K562 (cell line): ENCODE data around the gene ATP6V0E1.

Experiments
- CTBP1 ChIP-seq: fragments of 450-650 bp; IDR thresholded peaks from 2 replicates; pipeline ENCODE4 v1.6.1; 2016; ENCODE audit warnings: borderline replicate concordance
- CTCF ChIP-seq, 3 experiments: IDR thresholded peaks in 2 of 3; conservative IDR thresholded peaks in 1 of 3; 2 replicates each; pipeline ENCODE4 v1.5.1; 2011 to 2012; ENCODE audit warnings: low read length in 3 of 3, mild to moderate bottlenecking in 3 of 3, control low read depth in 2 of 3, improper control_type of control experiment in 1 of 3, inconsistent platforms in 1 of 3, low read depth in 1 of 3, mixed read lengths in 1 of 3, moderate library complexity in 1 of 3; ENCODE audit not compliant: insufficient read depth in 2 of 3
- ERF ChIP-seq: fragments of 450-650 bp; formaldehyde crosslinking; IDR thresholded peaks from 2 replicates; pipeline ENCODE4 v1.4.0; 2020; ENCODE audit warnings: mild to moderate bottlenecking, mixed read lengths
- POLR2A ChIP-seq: fragments of 450-650 bp; conservative IDR thresholded peaks from 2 replicates; pipeline ENCODE4 v1.6.1; 2016
- TAF1 ChIP-seq: IDR thresholded peaks from 2 replicates; pipeline ENCODE4 v1.6.1; 2011; ENCODE audit warnings: mild to moderate bottlenecking, low read length, moderate library complexity; ENCODE audit not compliant: insufficient read depth, control insufficient read depth, severe bottlenecking; ENCODE audit errors: extremely low read depth
- ZNF511 ChIP-seq: sonication (generic); formaldehyde crosslinking; IDR thresholded peaks from 2 replicates; pipeline ENCODE4 v1.8.0; 2022; ENCODE audit warnings: mild to moderate bottlenecking, missing genetic modification reagents

GRCh38 chr5:172943283-172943841 is 40.2 kb upstream of the ATP6V0E1 start:
- TF ChIP-seq ERF (CRISPR knock-in tag) (no peak), POLR2A (no peak), CTCF (IDR thresholded peaks at IDR 0.05 in 2 of 3, conservative IDR thresholded peaks at IDR 0.05 in 1 of 3; ENCODE audit: insufficient read depth in 2 of 3, low read depth in 1 of 3, low read length in 3 of 3) (no peak), ZNF511 (CRISPR knock-in tag) (no peak), TAF1 (no peak), CTBP1 (peak; percentile 24; the same call in 1 of the 2 replicates)
